ENCODE measurements around the gene KCNIP4. TPM values are rescaled to one million over a fixed set of nuclear protein-coding genes. Genes with fewer than 3 reads are reported as not detected.

KCNIP4 gene
- total RNA-seq, 3 donors from 2014 or later (not counting 1 experiment from before 2014, with no cell fraction given), result not detected

- H3K27me3 ChIP-seq (ENCODE audit: control insufficient read depth, insufficient read depth, low read length), result no peaks in the 10 kb centered on the region
- no peak overlapping the region for H3K27ac ChIP-seq (ENCODE audit: low read length)
- no peaks in the 10 kb centered on the region for H3K27me3 Mint-ChIP-seq (ENCODE audit: low read depth in 2 of 2)
- no peaks in the 10 kb centered on the region for H3K4me1 ChIP-seq (ENCODE audit: control insufficient read depth, insufficient read depth, low read length)
- peaks cover 3 to 6% of the 10 kb centered on the region in 2 donors for H3K9me3 Mint-ChIP-seq
- ATAC-seq (no peak), DNase-seq (no peak)
- H3K36me3 ChIP-seq (ENCODE audit: control insufficient read depth, insufficient read depth, low read length), result no peaks in the 10 kb centered on the region
- H3K27ac Mint-ChIP-seq, result no peak overlapping the region
- intact Hi-C loops (cut with micrococcal nuclease), result no loop called here
- H3K4me3 Mint-ChIP-seq, result no peak overlapping the region
- no peak for TF ChIP-seq CTCF (IDR thresholded peaks at IDR 0.05)
- 70% methylated on average over 3 of the region's 3 CpGs for WGBS (ENCODE audit: insufficient coverage)
- H3K4me3 ChIP-seq (ENCODE audit: low read length), result no peak overlapping the region
- no peaks in the 10 kb centered on the region for H3K4me1 Mint-ChIP-seq
- H3K9me3 ChIP-seq (ENCODE audit: control insufficient read depth, insufficient read depth, low read length), result no peaks in the 10 kb centered on the region
- no peaks in the 10 kb centered on the region for H3K36me3 Mint-ChIP-seq
Measured at GRCh38 chr4:21544955-21545354, 403.6 kb downstream of the KCNIP4 start.

GRCh38 chr4:21544415-21544814, 404.2 kb downstream of the KCNIP4 start:
- H3K4me3 Mint-ChIP-seq, result no peak overlapping the region

GRCh38 chr4:21543514-21543913, 405.1 kb downstream of the KCNIP4 start:
- WGBS (ENCODE audit: insufficient coverage), result no CpG with 5 or more reads among the region's 3 CpGs
- DNase-seq (no peak), ATAC-seq (no peak)
- Histone ChIP-seq H3K36me3 (ENCODE audit: control insufficient read depth, insufficient read depth, low read length) (no peaks in the 10 kb centered on the region), H3K27me3 (ENCODE audit: control insufficient read depth, insufficient read depth, low read length) (no peaks in the 10 kb centered on the region), H3K27ac (ENCODE audit: low read length) (no peak overlapping the region), H3K4me3 (ENCODE audit: low read length) (no peak overlapping the region), H3K9me3 (ENCODE audit: control insufficient read depth, insufficient read depth, low read length) (no peaks in the 10 kb centered on the region), H3K4me1 (ENCODE audit: control insufficient read depth, insufficient read depth, low read length) (no peaks in the 10 kb centered on the region)
- no peak for TF ChIP-seq CTCF (IDR thresholded peaks at IDR 0.05)
- intact Hi-C loops (cut with micrococcal nuclease), result no loop called here
- H3K4me1 Mint-ChIP-seq, result no peaks in the 10 kb centered on the region
- H3K4me3 Mint-ChIP-seq, result no peak overlapping the region
- H3K36me3 Mint-ChIP-seq, result no peaks in the 10 kb centered on the region
- H3K9me3 Mint-ChIP-seq, result peaks cover 3 to 6% of the 10 kb centered on the region in 2 donors
- no peaks in the 10 kb centered on the region for H3K27me3 Mint-ChIP-seq (ENCODE audit: low read depth in 2 of 2)
- H3K27ac Mint-ChIP-seq, result no peak overlapping the region

More at GRCh38 chr4:21544415-21544814, 404.2 kb downstream of the KCNIP4 start:
- Mint-ChIP-seq H3K27me3 (ENCODE audit: low read depth in 2 of 2) (no peaks in the 10 kb centered on the region), H3K36me3 (no peaks in the 10 kb centered on the region), H3K9me3 (peaks cover 3 to 6% of the 10 kb centered on the region in 2 donors), H3K4me1 (no peaks in the 10 kb centered on the region), H3K27ac (no peak overlapping the region)
- ATAC-seq (no peak), DNase-seq (no peak)
- no peak for TF ChIP-seq CTCF (IDR thresholded peaks at IDR 0.05)
- no peaks in the 10 kb centered on the region for H3K27me3 ChIP-seq (ENCODE audit: control insufficient read depth, insufficient read depth, low read length)
- 29% methylated on average over 1 of the region's 1 CpG for WGBS (ENCODE audit: insufficient coverage)
- H3K27ac ChIP-seq (ENCODE audit: low read length), result no peak overlapping the region
- no peaks in the 10 kb centered on the region for H3K9me3 ChIP-seq (ENCODE audit: control insufficient read depth, insufficient read depth, low read length)
- no peaks in the 10 kb centered on the region for H3K36me3 ChIP-seq (ENCODE audit: control insufficient read depth, insufficient read depth, low read length)
- no peak overlapping the region for H3K4me3 ChIP-seq (ENCODE audit: low read length)
- H3K4me1 ChIP-seq (ENCODE audit: control insufficient read depth, insufficient read depth, low read length), result no peaks in the 10 kb centered on the region
- intact Hi-C loops (cut with micrococcal nuclease), result no loop called here

GRCh38 chr4:21535898-21536297, 412.7 kb downstream of the KCNIP4 start:
- Mint-ChIP-seq H3K4me3 (no peak overlapping the region), H3K9me3 (peaks cover 2 to 5% of the 10 kb centered on the region in 2 donors), H3K4me1 (no peaks in the 10 kb centered on the region), H3K27me3 (ENCODE audit: low read depth in 2 of 2) (no peaks in the 10 kb centered on the region), H3K36me3 (no peaks in the 10 kb centered on the region), H3K27ac (no peak overlapping the region)
- Histone ChIP-seq H3K4me3 (ENCODE audit: low read length) (no peak overlapping the region), H3K36me3 (ENCODE audit: control insufficient read depth, insufficient read depth, low read length) (no peaks in the 10 kb centered on the region), H3K9me3 (ENCODE audit: control insufficient read depth, insufficient read depth, low read length) (no peaks in the 10 kb centered on the region), H3K27me3 (ENCODE audit: control insufficient read depth, insufficient read depth, low read length) (no peaks in the 10 kb centered on the region), H3K4me1 (ENCODE audit: control insufficient read depth, insufficient read depth, low read length) (no peaks in the 10 kb centered on the region), H3K27ac (ENCODE audit: low read length) (no peak overlapping the region)
- no peak for DNase-seq
- intact Hi-C loops (cut with micrococcal nuclease), result no loop called here
- TF ChIP-seq CTCF (IDR thresholded peaks at IDR 0.05), result no peak
- 90% methylated on average over 3 of the region's 3 CpGs for WGBS (ENCODE audit: insufficient coverage)
- ATAC-seq, result no peak
